ENCODE measurements around the gene ABL2.

The ABL2 gene

DNA sequence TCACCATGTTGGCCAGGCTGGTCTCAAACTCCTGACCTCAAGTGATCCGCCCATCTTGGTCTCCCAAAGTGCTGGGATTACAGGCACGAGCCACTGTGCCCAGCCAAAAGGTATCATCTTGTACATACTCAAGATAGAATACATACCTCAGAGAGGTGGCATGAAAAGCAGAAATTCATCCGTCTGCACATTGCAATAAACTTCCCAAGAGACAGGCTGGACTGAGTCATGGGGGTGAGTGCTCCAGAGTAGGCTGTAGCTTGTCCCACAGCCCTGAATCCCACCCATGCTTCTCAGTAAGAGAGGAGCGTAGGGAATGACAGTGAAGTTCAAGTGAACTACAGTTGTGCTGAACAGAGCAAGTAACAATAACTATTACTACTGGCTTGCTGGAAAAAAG lies 127.9 kb downstream of the ABL2 start:
- H3K4me3 ChIP-seq (ENCODE audit: low read length): no peak overlapping the region
- peaks cover 7% of the 10 kb centered on the region for H3K36me3 ChIP-seq (ENCODE audit: control insufficient read depth, low read depth, low read length)

DNA sequence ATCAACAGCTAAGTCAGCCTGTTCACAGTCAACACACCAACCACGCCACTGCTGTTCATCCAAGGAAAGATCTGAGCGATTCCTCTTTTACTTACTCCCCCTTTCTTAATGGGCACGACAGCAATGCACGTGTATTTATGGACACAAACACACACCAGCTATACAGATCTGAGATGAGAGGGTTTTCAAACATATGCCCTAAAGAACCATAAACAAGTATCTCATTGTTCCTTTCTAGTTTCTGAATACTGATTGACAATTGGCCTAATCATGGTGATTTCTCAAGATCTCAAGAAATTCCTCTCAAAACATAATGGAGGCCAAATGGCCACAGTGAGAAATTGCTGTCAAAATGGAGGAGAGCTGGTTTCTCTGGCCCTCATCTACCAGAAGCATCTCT lies 129.6 kb downstream of the ABL2 start:
- H3K4me1 ChIP-seq (ENCODE audit: control insufficient read depth, low read depth, low read length): no peaks in the 10 kb centered on the region
- H3K27me3 ChIP-seq (ENCODE audit: control insufficient read depth, insufficient read depth, low read length): no peaks in the 10 kb centered on the region
- no peaks in the 10 kb centered on the region for H3K9me3 ChIP-seq (ENCODE audit: control insufficient read depth, low read depth, low read length)
- no peak overlapping the region for H3K27ac ChIP-seq (ENCODE audit: low read length)
- no peak overlapping the region for H3K4me3 ChIP-seq (ENCODE audit: low read length)
- peaks cover 21% of the 10 kb centered on the region for H3K36me3 ChIP-seq (ENCODE audit: control insufficient read depth, low read depth, low read length)
- H3K9ac ChIP-seq (ENCODE audit: low read length): no peak overlapping the region

More for the DNA sequence above, 127.9 kb downstream of the ABL2 start:
- H3K9me3 ChIP-seq (ENCODE audit: control insufficient read depth, low read depth, low read length): no peaks in the 10 kb centered on the region
- H3K27me3 ChIP-seq (ENCODE audit: control insufficient read depth, insufficient read depth, low read length): no peaks in the 10 kb centered on the region
- no peaks in the 10 kb centered on the region for H3K4me1 ChIP-seq (ENCODE audit: control insufficient read depth, low read depth, low read length)
- no peak overlapping the region for H3K9ac ChIP-seq (ENCODE audit: low read length)
- H3K27ac ChIP-seq (ENCODE audit: low read length): no peak overlapping the region

DNA sequence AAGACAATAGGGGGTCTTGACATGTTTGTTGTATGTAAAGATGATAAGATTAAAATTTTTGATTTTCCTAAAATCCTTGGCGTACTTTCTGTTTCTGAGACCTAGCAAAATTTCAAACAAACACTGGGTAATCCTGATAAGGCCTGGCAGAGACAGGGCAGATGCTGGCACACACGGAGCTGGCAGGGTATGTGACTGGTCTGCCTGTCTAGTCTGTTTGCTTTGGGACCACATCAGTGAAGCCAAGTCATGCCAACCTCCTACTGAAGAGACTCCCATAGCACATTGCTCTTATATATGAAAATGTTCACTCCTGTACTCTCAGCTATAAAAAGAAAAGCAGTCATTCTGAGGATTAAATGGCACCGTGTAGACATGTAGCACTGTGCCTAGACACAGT lies 133.6 kb downstream of the ABL2 start:
- Histone ChIP-seq H3K36me3 (ENCODE audit: control insufficient read depth, low read depth, low read length) (peaks cover 38% of the 10 kb centered on the region), H3K9ac (ENCODE audit: low read length) (no peak overlapping the region), H3K27ac (ENCODE audit: low read length) (no peak overlapping the region)

DNA sequence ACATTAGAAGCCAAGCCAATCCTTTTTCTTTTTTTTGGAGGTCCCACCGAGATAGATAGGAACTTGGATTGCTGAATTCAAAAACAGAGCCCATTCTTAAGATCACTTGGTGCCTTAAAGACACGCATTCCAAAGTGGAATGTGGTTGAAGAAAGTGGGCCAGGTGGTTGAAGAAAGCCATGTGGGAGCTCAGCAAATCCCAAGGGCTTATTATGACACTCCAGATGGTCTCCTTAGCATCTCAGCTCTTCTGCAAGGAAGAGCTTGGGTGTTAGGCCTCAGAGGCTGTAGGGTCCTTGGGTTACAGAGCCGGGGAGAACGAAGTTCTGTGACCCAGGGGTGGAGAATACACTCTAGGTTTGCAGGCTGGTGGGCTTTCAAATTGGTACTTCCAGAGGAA lies 134.1 kb downstream of the ABL2 start:
- Histone ChIP-seq H3K27ac (ENCODE audit: low read length) (no peak overlapping the region), H3K9ac (ENCODE audit: low read length) (no peak overlapping the region), H3K27me3 (ENCODE audit: control insufficient read depth, insufficient read depth, low read length) (no peaks in the 10 kb centered on the region), H3K4me3 (ENCODE audit: low read length) (no peak overlapping the region), H3K4me1 (ENCODE audit: control insufficient read depth, low read depth, low read length) (no peaks in the 10 kb centered on the region), H3K9me3 (ENCODE audit: control insufficient read depth, low read depth, low read length) (no peaks in the 10 kb centered on the region), H3K36me3 (ENCODE audit: control insufficient read depth, low read depth, low read length) (peaks cover 39% of the 10 kb centered on the region)

More for the DNA sequence above, 133.6 kb downstream of the ABL2 start:
- no peak overlapping the region for H3K4me3 ChIP-seq (ENCODE audit: low read length)
- H3K4me1 ChIP-seq (ENCODE audit: control insufficient read depth, low read depth, low read length): no peaks in the 10 kb centered on the region
- H3K9me3 ChIP-seq (ENCODE audit: control insufficient read depth, low read depth, low read length): no peaks in the 10 kb centered on the region
- no peaks in the 10 kb centered on the region for H3K27me3 ChIP-seq (ENCODE audit: control insufficient read depth, insufficient read depth, low read length)

DNA sequence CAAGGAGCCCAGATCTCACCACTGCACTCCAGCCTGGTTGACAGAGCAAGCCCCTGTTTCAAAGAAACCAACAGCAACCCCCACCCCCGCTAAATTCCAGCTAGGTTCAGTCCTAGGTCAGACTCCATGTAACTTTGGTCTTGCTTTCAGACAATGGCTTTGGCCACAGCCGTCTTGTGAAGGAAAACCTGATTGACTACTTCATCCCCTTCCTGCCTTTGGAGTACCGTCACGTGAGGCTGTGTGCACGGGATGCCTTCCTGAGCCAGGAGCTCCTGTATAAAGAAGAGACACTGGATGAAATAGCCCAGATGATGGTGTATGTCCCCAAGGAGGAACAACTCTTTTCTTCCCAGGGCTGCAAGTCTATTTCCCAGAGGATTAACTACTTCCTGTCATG lies 134.7 kb downstream of the ABL2 start:
- H3K27ac ChIP-seq (ENCODE audit: low read length): no peak overlapping the region
- H3K9me3 ChIP-seq (ENCODE audit: control insufficient read depth, low read depth, low read length): no peaks in the 10 kb centered on the region
- no peaks in the 10 kb centered on the region for H3K4me1 ChIP-seq (ENCODE audit: control insufficient read depth, low read depth, low read length)
- no peaks in the 10 kb centered on the region for H3K27me3 ChIP-seq (ENCODE audit: control insufficient read depth, insufficient read depth, low read length)
- no peak overlapping the region for H3K4me3 ChIP-seq (ENCODE audit: low read length)
- peaks cover 41% of the 10 kb centered on the region for H3K36me3 ChIP-seq (ENCODE audit: control insufficient read depth, low read depth, low read length)
- H3K9ac ChIP-seq (ENCODE audit: low read length): no peak overlapping the region

DNA sequence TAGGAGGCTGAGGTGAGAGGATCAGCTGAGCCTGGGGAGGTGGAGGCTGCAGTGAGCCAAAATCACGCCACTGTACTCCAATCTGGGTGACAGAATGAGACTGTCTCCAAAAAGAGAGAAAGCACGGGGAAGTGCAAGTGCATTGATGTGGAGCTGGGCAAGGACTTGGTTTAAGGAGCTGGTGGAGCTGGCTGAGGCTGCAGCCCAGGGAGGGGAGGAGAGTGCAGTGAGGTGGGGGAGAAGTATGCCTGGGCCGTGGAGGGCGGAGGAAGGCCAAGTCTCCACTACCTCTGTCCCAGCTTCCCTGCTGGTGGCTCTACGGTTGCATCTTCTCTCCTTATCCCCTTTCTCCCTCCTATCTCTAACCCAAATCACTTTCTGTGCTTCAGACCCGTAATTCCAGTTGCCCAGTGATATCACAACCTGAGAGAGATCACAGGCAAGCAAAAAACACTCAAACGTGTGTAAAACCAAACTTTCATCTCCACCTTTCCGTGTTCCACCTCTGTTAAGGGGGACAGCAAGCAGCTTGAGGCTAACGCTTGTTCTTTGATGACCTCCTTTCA lies 136.5 kb downstream of the ABL2 start:
- H3K9me3 ChIP-seq (ENCODE audit: control insufficient read depth, low read depth, low read length): no peaks in the 10 kb centered on the region
- no peak overlapping the region for H3K27ac ChIP-seq (ENCODE audit: low read length)
- peaks cover 6% of the 10 kb centered on the region for H3K4me1 ChIP-seq (ENCODE audit: control insufficient read depth, low read depth, low read length)
- H3K9ac ChIP-seq (ENCODE audit: low read length): no peak overlapping the region
- H3K27me3 ChIP-seq (ENCODE audit: control insufficient read depth, insufficient read depth, low read length): no peaks in the 10 kb centered on the region
- H3K4me3 ChIP-seq (ENCODE audit: low read length): no peak overlapping the region
- peaks cover 41% of the 10 kb centered on the region for H3K36me3 ChIP-seq (ENCODE audit: control insufficient read depth, low read depth, low read length)

DNA sequence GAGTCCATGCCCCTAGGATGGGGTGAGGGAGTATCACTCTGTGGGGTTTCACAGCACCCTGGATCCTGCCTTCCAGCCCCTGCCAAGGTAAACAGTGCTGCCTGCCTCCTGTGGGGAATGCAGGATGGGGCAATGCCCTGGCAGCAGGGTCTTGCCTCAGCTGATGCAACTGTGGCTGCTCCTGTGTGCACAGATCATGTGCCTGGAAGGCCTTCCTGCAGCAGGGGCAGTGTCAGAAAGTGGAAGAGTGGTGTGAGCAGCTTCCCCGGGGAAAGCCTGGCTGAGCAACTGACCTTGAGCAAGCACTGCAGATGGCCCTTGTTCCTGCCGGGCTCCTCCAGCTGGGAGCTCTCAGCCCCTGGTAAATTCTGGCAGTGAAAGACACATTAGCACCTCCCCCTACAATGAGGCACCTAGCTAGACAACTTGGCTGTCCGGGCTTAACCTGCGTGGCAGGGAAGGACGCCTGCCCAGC lies 137.7 kb downstream of the ABL2 start:
- H3K4me1 ChIP-seq (ENCODE audit: control insufficient read depth, low read depth, low read length): peaks cover 12% of the 10 kb centered on the region
- H3K27ac ChIP-seq (ENCODE audit: low read length): no peak overlapping the region
- H3K27me3 ChIP-seq (ENCODE audit: control insufficient read depth, insufficient read depth, low read length): no peaks in the 10 kb centered on the region
- peaks cover 36% of the 10 kb centered on the region for H3K36me3 ChIP-seq (ENCODE audit: control insufficient read depth, low read depth, low read length)
- H3K4me3 ChIP-seq (ENCODE audit: low read length): no peak overlapping the region
- H3K9me3 ChIP-seq (ENCODE audit: control insufficient read depth, low read depth, low read length): no peaks in the 10 kb centered on the region
- no peak overlapping the region for H3K9ac ChIP-seq (ENCODE audit: low read length)

DNA sequence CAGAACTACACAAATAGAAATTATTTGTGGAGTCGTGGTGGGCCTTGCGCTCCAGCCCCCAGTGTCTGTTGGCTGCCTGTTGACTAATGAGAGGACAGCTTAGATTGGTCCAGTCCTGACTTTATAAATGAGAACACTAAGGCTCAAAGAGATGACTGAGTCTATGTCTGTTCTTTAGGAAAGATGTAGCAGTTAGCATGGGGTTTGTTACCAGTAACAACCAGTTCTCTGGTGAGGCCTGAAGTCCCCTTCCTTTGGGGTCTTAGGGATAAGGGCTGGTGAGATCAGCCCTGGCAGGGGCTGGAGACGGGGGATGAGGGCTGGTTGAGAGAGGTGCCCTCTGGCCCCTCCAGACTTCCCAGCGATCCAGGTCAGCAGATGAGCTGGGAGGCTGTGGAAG lies 138.6 kb downstream of the ABL2 start:
- Histone ChIP-seq H3K36me3 (ENCODE audit: control insufficient read depth, low read depth, low read length) (peaks cover 30% of the 10 kb centered on the region), H3K4me1 (ENCODE audit: control insufficient read depth, low read depth, low read length) (peaks cover 12% of the 10 kb centered on the region), H3K27me3 (ENCODE audit: control insufficient read depth, insufficient read depth, low read length) (no peaks in the 10 kb centered on the region), H3K4me3 (ENCODE audit: low read length) (no peak overlapping the region), H3K27ac (ENCODE audit: low read length) (no peak overlapping the region), H3K9me3 (ENCODE audit: control insufficient read depth, low read depth, low read length) (no peaks in the 10 kb centered on the region), H3K9ac (ENCODE audit: low read length) (no peak overlapping the region)

DNA sequence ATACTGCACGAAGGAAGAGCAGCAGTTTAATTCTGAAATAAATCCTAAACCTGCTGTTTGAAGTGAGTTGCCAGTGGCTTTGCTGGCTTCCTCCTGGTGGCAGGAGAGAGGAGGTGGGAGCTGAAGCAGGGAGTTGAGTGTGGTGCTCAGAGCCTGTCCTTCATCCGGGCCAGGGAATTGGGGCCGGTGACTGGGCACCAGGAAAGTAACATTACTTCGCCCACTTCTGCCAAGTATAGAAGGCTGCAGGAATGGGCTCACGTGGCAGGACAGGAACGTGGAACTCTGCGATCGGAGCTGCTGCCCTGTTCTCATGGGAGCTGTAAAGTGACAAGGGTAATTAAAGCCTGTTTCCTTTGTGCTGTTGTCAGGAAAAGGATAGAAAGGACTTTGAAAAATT lies 139.0 kb downstream of the ABL2 start:
- H3K27me3 ChIP-seq (ENCODE audit: control insufficient read depth, insufficient read depth, low read length): no peaks in the 10 kb centered on the region
- no peak overlapping the region for H3K9ac ChIP-seq (ENCODE audit: low read length)
- no peak overlapping the region for H3K4me3 ChIP-seq (ENCODE audit: low read length)
- peaks cover 12% of the 10 kb centered on the region for H3K4me1 ChIP-seq (ENCODE audit: control insufficient read depth, low read depth, low read length)
- H3K36me3 ChIP-seq (ENCODE audit: control insufficient read depth, low read depth, low read length): peaks cover 26% of the 10 kb centered on the region
- no peaks in the 10 kb centered on the region for H3K9me3 ChIP-seq (ENCODE audit: control insufficient read depth, low read depth, low read length)
- H3K27ac ChIP-seq (ENCODE audit: low read length): no peak overlapping the region

DNA sequence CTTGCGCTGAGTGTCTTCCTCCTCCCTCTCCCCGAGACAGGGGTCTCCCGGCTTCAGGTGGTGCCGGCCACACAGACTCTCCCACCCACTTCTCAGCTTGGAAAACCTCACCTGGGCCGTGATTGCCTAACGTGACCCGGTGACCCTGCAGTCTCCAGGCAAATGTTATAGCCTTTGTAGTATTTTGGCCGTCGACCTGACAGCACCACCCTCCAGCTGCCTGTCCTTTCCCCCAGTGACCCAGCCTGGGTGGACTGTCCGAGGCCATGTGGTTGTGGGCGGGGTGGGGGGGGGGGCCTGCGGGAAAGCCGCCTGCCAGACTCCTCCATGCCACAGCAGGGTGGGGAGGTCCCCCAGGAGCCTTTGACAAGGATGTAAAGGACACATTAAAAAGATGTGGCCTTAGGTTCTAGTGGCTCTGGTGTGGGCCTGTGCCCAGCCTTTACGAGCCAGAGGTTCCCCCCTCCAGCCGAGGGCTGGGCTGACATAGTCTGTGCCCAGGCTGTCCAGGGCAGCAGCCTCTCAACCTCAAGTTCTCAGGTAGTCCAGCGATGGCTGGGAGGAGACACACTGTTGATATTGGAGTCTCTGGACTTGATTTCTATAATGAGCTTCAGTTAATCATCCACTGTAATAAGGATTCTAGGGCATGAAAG lies 139.5 kb downstream of the ABL2 start:
- H3K27ac ChIP-seq (ENCODE audit: low read length): no peak overlapping the region
- peaks cover 20% of the 10 kb centered on the region for H3K36me3 ChIP-seq (ENCODE audit: control insufficient read depth, low read depth, low read length)
- no peaks in the 10 kb centered on the region for H3K9me3 ChIP-seq (ENCODE audit: control insufficient read depth, low read depth, low read length)
- peaks cover 12% of the 10 kb centered on the region for H3K4me1 ChIP-seq (ENCODE audit: control insufficient read depth, low read depth, low read length)
- H3K9ac ChIP-seq (ENCODE audit: low read length): no peak overlapping the region
- no peaks in the 10 kb centered on the region for H3K27me3 ChIP-seq (ENCODE audit: control insufficient read depth, insufficient read depth, low read length)
- H3K4me3 ChIP-seq (ENCODE audit: low read length): no peak overlapping the region

DNA sequence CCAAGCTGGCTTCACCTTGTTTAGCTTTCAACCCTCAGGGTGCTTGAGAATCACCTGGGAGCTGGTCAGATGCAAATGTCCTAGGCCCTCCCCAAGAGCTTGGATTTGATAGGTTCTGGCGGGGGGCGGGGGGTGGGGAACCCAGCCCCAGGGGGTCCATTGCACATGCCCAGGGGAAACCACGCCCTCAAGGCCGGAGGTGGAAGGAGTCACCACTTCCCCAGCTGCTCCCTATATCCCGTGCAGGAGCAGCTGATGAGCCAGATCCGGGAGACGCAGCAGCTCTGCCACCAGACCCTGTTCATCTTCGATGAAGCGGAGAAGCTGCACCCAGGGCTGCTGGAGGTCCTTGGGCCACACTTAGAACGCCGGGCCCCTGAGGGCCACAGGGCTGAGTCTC lies 141.8 kb downstream of the ABL2 start:
- H3K9ac ChIP-seq (ENCODE audit: low read length): peak overlapping the region; percentile 35
- H3K4me1 ChIP-seq (ENCODE audit: control insufficient read depth, low read depth, low read length): peaks cover 12% of the 10 kb centered on the region
- peak overlapping the region; percentile 63 for H3K4me3 ChIP-seq (ENCODE audit: low read length)
- H3K9me3 ChIP-seq (ENCODE audit: control insufficient read depth, low read depth, low read length): no peaks in the 10 kb centered on the region
- peaks cover 5% of the 10 kb centered on the region for H3K27me3 ChIP-seq (ENCODE audit: control insufficient read depth, insufficient read depth, low read length)
- no peak overlapping the region for H3K27ac ChIP-seq (ENCODE audit: low read length)
- peaks cover 3% of the 10 kb centered on the region for H3K36me3 ChIP-seq (ENCODE audit: control insufficient read depth, low read depth, low read length)

DNA sequence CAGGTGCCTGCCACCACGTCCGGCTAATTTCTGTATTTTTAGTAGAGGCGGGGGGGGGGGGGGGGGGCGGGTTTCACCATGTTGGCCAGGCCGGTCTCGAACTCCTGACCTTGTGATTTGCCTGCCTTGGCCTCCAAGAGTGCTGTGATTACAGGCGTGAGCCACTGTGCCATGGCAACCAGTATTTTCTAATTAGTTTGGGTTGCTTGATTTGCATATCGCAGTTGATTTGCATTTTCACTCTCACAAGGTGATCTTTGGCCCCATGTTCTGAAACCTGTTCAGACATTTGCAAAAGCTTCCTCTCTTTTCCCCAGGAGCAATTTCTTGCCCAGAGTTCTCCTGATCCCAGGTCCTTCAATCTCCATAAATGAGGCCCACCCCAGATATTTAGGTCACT lies 145.9 kb downstream of the ABL2 start:
- no peaks in the 10 kb centered on the region for H3K36me3 ChIP-seq (ENCODE audit: control insufficient read depth, low read depth, low read length)
- no peak overlapping the region for H3K4me3 ChIP-seq (ENCODE audit: low read length)
- no peak overlapping the region for H3K27ac ChIP-seq (ENCODE audit: low read length)
- no peaks in the 10 kb centered on the region for H3K9me3 ChIP-seq (ENCODE audit: control insufficient read depth, low read depth, low read length)
- H3K9ac ChIP-seq (ENCODE audit: low read length): no peak overlapping the region
- H3K4me1 ChIP-seq (ENCODE audit: control insufficient read depth, low read depth, low read length): peaks cover 15% of the 10 kb centered on the region
- H3K27me3 ChIP-seq (ENCODE audit: control insufficient read depth, insufficient read depth, low read length): peaks cover 6% of the 10 kb centered on the region
